GM18511 (cell line): ENCODE data around the gene ZBTB7C.
"Not testable (repeated sequence)": the region's sequence is repeated elsewhere in the genome, so short reads cannot be mapped to it uniquely, and the experiment has no call there.

Experiments used
- ATAC-seq: cut with Tn5 transposase; IDR thresholded peaks from one replicate; pipeline ENCODE4 v1.9.1; 2021; ENCODE audit warnings: mild to moderate bottlenecking, moderate library complexity; ENCODE audit not compliant: unreplicated experiment

ZBTB7C gene

DNA sequence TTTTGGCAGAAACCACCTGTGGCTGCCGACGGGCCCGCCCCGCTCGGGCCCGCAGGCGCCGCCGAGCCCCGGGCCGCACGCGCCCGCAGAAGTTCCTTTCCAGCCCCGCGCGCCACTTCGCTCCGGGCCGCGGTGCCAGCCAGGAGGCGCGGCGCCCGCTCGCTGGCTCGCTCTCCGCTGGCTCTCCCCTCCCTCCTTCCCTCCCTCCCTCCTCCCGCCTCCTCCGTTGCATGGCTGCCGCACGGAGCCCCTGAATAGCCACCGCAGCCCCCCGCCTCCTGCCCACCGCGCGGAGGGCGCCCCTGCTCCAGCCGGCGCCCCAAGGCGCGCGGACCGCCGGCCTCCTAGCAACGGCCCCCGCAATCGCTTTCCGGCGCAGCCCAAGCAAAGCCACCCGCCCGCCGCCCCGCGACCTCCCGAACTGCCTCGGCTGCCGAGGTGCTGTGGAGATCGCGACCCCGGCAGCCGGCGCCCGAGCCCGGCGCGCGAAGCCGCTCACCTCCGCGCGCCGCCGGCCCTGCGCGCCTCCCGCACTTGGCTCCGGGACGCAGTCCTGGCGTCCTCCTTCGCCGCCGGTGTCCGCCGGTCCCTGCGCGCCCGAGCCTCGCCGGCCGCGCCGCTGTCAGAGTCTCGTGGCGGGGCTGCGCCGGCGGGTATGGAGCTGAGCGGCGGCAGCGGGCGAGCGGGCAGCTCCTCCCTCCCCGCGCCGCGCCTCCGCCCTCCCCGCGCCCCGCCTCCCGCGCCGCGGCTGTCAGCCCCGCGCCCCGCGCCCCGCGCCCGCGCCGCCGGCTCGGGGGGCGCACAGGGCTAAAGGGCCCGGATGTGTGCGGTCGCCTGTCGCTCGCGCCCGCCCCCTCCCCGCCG, at the start of gene ZBTB7C:
ZBTB7C (minus strand) TSS at position 657 of the 864 bp plus-strand sequence.
- peak; percentile 31 for ATAC-seq

DNA sequence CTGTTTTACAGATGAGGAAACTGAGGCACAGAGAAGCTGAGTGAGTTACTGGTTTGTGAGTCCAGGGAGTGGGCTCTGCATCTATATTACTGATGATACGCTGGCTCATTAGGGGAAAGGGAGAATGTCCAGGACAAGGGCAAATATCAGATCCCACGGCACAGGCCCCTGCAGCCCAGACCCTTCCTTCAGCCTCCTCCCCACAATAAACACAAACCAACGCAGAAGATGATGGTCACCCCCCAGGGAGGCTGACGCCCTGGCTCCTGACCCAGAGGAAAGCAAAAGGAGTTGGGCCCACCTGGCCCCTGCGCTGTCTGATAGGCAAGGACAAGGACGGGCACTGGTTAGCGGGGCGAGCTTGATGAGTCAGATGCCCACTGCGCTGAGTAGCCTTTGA, 47.7 kb upstream of the ZBTB7C start:
- ATAC-seq, result no peak

DNA sequence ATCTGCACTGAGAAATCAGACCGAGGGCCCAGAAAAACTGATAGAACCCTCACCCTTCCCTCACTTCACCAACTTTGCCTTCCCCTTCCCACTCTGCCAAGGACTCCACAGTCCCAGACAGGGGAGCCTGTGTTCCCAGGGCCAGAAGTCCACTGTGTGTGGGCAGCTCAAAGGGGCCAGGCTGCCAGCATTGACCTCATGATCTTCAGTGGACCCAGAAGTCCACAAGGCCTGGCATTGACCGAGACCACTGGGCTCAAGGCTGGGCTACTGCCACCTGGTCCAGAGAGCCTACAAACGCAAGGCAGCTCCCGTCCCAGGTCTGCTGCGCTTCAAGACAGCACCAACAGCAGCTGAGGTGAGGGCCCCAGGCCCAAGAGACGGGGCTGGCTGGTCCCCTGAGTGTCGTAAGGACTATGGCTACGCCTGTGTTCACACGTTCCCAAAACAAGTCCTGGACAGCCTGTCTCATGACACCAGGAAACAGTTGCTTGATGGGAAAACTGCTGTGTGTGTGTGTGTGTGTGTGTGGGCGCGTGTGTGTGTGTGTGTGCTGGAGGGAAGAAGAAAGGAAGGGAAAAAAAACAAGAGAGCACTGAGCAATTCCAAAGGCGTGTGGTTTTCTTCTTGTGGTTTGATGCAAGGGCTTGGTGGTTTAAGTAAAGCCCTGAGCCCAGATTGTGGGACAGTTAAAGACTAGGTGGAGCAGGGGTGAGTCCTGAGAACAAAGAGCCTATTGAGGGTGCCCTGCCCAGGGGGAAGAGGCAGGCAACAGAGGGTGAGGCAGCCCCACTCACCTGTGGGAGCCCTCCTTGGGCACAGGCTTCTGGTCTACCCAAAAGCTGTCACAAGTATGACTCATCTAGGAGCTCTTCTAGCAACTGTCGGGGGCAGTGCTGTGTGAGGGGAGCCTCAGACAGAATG, 46.6 kb upstream of the ZBTB7C start:
- ATAC-seq, result no peak

DNA sequence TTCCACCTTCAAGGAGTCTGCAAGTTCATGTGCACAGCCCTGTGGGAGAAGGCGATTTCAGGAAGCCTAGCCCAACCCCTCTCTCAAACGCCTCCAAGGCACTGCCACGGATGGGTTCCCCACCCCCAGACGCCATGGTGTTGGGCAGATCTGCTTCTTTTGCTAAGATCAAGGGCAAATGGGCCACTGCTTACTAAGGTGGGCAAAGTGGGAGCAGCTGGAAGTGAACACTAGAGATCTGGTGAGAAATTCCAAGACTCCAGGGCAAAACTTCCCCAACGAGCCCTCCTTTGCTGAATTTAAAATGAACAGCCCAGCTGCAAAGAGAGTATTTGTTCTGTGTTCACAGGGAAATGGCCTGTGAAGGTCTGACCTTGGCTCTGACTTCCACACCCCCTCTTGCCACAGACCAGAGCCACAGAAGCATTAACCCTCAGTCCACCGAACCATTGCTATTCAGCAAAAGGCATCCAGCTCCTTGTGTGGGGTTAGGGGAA, 45.1 kb upstream of the ZBTB7C start:
- ATAC-seq, result no peak

DNA sequence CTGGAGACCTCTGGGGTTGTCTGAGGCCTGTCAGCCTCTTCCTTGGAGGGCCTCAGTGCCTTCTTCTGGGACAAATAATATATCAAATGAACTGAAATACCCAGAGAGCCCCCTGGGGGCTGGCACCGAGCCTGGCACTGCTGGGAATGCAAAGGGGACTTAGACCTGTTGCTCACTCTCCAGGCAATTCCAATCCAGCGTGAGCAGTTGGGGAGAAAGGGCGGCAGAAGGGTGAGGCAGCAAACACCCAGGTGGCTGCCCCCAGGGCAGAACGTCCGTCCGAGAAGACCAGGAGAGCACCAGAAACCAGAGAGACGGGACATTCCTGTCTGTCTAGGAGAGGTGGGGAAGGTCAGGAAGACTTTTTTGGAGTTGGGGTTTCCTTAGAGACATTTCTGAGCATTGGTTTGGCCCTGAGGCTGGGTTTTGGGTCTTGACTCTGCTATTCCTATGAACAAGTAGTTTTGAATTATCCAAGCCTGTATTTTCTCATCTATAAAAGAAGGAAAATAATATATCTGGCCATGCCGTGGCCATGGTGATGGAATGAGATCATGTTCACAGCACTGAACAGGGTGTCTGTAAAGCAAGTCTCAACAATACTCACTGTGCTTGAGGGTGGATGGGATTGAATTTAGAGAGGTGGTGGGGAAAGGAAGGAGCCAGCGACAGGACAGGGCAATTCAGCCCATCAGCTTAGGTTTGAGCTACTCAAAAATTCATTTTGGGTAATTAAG, 44.3 kb upstream of the ZBTB7C start:
- ATAC-seq, result no peak

DNA sequence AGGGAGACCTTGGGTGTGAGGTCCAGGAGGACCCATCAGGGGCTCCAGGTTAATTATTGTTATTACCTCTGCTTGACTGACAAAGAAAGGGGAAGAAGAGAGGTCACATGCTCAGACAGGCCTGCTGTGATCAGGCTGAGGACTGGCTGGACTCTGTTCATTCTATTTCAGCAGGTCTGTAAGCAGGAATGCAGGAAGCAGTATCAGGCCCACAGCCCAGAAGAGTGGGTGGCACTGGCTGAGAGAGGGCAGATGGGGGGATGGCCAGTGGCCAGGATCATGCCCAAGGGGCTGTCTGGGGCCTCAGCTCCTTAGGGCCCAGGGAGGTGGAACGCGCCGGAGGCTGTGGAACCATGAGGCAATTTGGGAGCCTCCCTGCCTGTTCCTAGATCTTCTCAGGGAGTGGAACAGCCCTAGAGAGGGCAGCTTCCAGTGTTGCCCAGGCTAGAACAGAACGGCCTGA, 43.7 kb upstream of the ZBTB7C start:
- ATAC-seq, result no peak

- ATAC-seq, result no peak
Measured at GRCh38 chr18:48450685-48451084, 41.5 kb upstream of the ZBTB7C start.

DNA sequence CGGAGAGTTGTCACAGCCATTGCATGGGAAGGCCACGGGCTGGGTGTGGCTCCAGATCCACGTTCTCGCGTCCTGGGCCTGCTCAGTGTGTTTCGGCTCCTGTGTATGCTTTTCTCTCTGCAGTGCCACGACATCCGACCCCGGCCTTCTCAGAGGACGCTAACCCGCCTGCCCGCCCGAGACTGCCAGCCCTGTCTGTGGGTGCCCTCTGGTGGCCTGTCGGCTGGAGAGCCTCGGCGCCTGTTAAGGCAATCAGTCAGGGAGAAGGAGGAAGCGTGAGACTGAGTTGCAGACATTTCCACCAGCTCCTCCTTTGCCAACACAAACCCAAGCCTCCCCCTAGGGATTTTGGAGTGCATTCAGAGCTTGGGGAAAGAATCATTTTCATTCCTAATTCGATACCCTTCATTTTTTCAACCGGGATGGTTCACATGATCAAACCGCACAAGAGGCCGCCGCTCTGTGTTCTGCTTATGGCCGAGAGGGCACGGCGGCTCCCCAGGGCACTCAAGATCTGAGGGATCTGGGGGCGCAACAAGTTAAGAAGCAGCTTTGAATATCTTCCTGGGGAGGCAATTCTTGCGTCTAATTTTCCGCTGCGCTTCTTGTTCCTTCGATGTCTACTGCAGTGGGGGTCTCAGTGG, 37.5 kb upstream of the ZBTB7C start:
- ATAC-seq, result peak; percentile 68

DNA sequence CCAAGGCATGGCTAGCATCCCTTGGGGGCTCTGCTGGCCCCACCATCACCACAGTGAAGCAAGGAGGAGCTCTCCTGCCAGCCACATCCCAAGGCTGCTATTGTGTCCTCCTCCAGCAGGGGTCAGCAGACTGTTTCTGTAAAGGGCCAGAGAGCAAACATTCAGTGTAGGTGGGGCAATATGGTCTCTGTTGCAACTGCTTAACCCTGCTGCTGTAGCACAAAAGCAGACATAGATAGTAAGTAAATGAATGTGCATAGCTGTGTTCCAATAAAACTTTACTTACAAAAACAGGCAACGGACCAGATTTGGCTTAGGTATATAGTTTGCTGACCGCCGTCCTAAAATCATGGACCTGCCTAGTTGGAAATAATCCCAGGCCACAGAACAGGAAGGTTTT, 36.4 kb upstream of the ZBTB7C start:
- peak; percentile 87 for ATAC-seq

DNA sequence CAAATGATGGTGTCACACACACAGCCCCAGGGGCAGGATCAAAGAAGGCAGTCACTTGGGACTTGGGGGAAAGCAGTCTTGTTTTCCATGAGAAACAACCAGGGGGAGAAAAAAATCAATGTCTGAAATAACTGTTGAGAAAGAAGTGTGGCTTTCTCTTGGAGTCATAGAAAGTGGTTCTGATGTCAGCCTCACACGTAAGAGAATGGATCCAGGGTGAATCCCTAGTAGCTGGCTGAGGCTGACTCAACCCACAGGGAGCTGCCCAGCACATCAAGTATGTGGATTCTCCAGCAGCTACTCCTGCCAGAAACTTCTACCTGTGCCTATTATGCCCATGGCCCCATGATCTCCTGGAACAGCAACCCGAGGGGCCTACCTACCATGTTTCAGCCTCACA, 33.6 kb upstream of the ZBTB7C start:
- no peak for ATAC-seq

DNA sequence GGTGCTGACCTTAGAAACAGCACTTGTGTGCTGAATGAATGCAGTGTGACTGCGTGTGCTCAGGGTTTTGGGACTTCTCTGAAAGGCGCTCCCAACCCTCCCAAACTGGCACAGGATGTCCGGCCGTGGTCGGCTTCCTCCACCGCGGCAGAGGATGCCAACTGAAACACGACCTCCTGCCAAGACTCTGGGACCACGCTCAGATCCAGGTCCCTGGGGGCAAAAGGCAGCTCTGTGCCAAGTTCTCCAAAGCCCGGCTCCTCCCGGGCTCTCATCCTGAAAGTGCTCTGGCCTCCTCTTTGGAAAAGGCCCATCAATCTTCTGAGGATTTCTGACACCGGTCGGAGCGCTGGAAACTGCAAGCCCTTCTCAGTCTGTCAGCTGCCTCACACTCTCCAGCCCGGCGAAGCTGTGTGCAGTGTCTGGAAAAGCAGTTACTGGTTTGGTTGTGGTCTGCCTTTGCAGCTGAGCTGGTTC, 32.3 kb upstream of the ZBTB7C start:
- ATAC-seq, result no peak

- no peak for ATAC-seq
Measured at GRCh38 chr18:48440924-48441323, 31.7 kb upstream of the ZBTB7C start.

DNA sequence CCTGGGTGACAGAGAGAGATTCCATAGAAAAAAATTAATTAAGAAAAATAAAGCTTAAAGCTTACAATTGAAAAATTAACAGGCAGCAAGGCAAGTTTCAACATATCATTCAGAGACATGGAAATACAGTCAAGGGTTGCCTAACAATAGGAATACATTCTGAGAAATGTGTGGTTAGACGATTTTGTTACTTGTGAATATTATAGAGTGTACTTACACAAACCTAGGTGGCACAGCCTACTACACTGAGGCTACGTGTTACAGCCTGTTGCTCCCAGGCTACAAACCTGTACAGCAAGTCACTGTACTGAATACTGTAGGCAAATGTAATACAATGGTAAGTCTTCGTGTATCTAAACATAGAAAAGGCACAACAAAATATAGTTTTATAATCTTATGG, 27.7 kb upstream of the ZBTB7C start:
- ATAC-seq, result no peak

DNA sequence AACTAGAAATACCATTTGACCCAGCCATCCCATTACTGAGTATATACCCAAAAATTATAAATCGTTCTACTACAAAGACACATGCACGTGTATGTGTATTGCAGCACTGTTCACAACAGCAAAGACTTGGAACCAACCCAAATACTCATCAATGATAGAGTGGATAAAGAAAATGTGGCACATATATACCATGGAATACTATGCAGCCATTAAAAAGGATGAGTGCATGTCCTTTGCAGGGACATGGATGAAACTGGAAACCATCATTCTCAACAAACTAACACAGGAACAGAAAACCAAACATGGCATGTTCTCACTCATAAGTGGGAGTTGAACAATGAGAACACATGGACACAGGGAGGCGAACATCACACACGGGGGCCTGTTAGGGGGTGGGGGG, 25.2 kb upstream of the ZBTB7C start:
- ATAC-seq, result not testable (repeated sequence)

DNA sequence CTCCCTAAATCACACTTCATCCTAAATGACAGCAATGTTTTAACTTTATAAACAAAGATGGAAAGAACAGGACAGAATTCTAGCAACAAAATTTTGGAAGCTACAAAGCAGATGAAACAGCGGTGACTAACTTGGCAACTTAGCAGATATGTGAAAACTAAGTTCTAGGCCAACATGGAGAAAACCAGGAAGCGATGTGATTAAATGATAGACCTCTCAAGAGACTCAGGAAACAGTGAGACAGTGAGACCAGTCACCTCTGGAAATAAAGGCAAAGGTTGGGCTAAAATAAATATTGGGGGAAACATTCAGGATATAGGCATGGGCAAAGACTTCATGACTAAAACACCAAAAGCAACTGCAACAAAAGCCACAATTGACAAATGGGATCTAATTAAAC, 24.4 kb upstream of the ZBTB7C start:
- ATAC-seq, result no peak

DNA sequence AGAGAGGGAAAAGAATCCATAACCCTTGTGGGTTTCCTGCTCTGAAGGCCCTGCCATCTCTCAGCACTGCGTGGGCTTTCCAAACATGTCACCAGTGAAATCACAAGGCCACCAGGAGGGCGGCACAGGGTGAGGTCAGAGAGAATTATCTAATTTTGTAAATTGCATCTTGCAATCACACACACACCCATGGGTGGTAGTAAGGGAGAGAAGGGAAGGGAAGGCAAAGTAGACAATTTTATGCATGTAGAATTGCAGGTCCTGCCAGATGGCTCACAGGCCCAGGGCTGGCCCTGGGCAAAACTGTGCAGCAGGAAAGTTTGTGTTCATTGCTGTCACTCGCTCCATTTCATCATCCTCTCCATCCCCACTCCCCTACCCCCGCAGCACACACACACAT, 21.0 kb upstream of the ZBTB7C start:
- no peak for ATAC-seq

DNA sequence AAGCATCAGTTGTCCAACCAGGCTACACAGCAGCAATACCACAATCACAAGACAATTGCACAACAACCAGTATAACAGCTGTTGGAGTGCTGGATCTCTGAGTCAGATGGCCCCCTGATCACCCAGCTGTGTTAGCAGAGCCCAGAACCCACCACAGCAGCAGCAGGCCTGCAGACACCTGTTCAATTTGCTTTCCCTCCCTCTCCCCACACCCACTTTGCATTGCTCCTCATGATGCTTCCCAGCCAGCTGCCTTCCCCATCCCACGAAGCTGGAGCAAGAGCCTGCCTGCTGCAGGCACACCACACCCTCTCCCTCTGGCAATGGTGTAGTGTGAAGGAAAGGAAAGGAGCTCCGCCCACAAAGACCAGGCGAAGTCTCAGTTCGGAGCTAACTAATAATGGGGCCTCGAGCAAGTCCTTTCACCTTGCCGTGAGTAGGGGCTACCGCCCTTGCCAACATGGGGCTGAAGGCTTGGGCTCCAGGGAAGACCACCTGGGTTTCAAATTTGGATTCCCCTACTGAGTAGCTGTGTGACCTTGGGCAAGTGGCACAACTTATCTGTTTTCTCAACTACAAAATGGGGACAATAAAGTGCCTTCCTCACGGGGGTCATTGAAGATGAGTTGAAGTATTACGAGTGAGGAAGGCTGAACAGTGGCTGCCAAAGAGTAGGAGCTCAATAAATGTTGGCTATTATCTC, 19.4 kb upstream of the ZBTB7C start:
- ATAC-seq, result no peak

DNA sequence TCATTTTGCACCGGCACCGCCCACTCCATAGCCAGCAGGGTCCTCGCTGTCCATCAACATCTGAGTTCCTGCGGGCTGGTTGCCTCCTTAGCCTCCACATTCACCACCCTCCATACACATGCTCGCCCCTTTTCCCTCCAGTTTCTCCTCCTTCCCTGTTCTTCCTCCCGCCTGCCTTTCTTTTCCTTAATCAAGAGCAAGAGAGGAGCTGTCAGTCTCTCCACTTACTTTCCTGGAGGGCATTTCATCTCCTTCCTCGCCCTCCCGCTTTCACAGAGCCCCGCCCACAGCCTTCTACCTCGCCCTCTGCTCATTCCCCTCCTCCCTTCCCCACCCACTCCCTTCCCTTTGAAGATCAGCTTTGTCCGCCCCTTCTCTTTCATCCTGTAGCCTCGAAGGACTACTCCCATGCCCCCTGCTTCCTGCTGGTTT, 13.8 kb upstream of the ZBTB7C start:
- ATAC-seq, result no peak

DNA sequence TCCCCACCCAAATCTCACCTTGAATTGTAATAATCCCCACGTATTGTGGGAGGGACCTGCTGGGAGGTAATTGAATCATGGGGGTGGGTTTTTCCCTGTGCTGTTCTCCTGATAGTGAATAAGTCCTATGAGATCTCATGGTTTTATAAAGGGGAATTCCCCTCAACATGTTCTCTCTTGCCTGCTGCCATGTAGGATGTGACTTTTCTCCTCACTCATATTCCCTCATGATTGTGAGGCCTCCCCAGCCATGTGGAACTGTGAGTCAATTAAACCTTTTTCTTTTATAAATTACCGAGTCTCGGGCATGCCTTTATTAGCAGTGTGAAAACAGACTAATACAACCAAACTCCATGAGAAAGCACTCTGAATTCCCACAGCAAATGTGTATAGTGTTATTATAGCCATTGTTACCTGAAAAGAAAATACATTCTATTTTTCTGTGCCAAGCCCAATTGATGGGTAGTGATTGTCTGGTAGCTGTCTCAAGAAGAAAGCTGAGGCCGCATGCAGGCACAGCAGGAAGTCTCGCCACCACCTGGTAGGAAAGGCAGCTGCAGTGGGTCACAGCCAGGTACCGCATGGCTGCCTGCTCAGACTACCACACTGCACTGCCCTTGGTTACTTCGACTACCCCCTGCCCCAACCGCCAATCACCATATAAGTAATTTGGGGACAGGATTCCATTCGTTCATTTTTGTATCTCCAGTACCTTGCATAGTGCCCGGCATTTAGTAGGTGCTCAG, 10.3 kb upstream of the ZBTB7C start:
- ATAC-seq, result no peak
